HG03469 (cell line): ENCODE data around the gene TRH.

Source experiments
- ATAC-seq: cut with Tn5 transposase; IDR thresholded peaks from one replicate; pipeline ENCODE4 v1.9.1; 2021; ENCODE audit warnings: mild to moderate bottlenecking, moderate library complexity, moderate number of reproducible peaks; ENCODE audit not compliant: unreplicated experiment

The TRH gene

GRCh38 chr3:129974564-129974832, at the start of gene TRH:
TSS of gene TRH (plus strand) at chr3:129974720. CDS start at chr3:129975817, 1,097 bp downstream.
- ATAC-seq, result no peak

GRCh38 chr3:129927072-129927471, 47.4 kb upstream of the TRH start:
- ATAC-seq, result no peak

GRCh38 chr3:129929383-129929782, 45.1 kb upstream of the TRH start:
- ATAC-seq, result no peak

GRCh38 chr3:129933471-129933870, 41.0 kb upstream of the TRH start:
- ATAC-seq, result no peak

GRCh38 chr3:129934234-129935123, 40.0 kb upstream of the TRH start:
- ATAC-seq, result no peak

GRCh38 chr3:129936757-129937156, 37.8 kb upstream of the TRH start:
- ATAC-seq, result no peak

GRCh38 chr3:129937717-129938116, 36.8 kb upstream of the TRH start:
- no peak for ATAC-seq

GRCh38 chr3:129938140-129938930, 36.2 kb upstream of the TRH start:
- no peak for ATAC-seq

- ATAC-seq, result no peak
Measured at GRCh38 chr3:129940086-129940485, 34.4 kb upstream of the TRH start.

- ATAC-seq, result no peak
Measured at GRCh38 chr3:129942296-129942695, 32.2 kb upstream of the TRH start.

GRCh38 chr3:129943020-129943419, 31.5 kb upstream of the TRH start:
- ATAC-seq, result no peak

- no peak for ATAC-seq
Measured at GRCh38 chr3:129944709-129945108, 29.8 kb upstream of the TRH start.

- ATAC-seq, result no peak
Measured at GRCh38 chr3:129947538-129948240, 26.8 kb upstream of the TRH start.

- no peak for ATAC-seq
Measured at GRCh38 chr3:129950318-129951046, 24.0 kb upstream of the TRH start.

- no peak for ATAC-seq
Measured at GRCh38 chr3:129952556-129953355, 21.8 kb upstream of the TRH start.

GRCh38 chr3:129953621-129954020, 20.9 kb upstream of the TRH start:
- no peak for ATAC-seq

- no peak for ATAC-seq
Measured at GRCh38 chr3:129954514-129954913, 20.0 kb upstream of the TRH start.

GRCh38 chr3:129956936-129957335, 17.6 kb upstream of the TRH start:
- no peak for ATAC-seq

GRCh38 chr3:129958755-129959154, 15.8 kb upstream of the TRH start:
- ATAC-seq, result no peak

GRCh38 chr3:129961141-129961541, 13.4 kb upstream of the TRH start:
- ATAC-seq, result no peak
